HepG2 (cell line): ENCODE measurements around the gene DAD1. TPM values are rescaled to one million over a fixed set of nuclear protein-coding genes. Genes with fewer than 3 reads are reported as not detected.

ENCODE experiments used
- ASH2L ChIP-seq: fragments of 300-600, 200-600 bp; sonication (generic); IDR thresholded peaks from 2 replicates; pipeline ENCODE4 v1.7.0; 2017; ENCODE audit warnings: low read depth, mild to moderate bottlenecking, moderate library complexity, mixed read lengths, low read length; ENCODE audit not compliant: insufficient read length
- ATM ChIP-seq: fragments of 450-650 bp; IDR thresholded peaks from 2 replicates; pipeline ENCODE4 v1.7.1; 2017; ENCODE audit warnings: mild to moderate bottlenecking, borderline replicate concordance
- ELF3 ChIP-seq: IDR thresholded peaks from 2 replicates; pipeline ENCODE4 v1.6.1; 2016; ENCODE audit warnings: missing genetic modification reagents, missing compliant biosample characterization
- ETV6 ChIP-seq: sonication (generic); formaldehyde crosslinking; conservative IDR thresholded peaks from 2 replicates; pipeline ENCODE4 v1.4.0; 2020; ENCODE audit warnings: missing genetic modification reagents
- HNRNPH1 ChIP-seq: fragments of 200-400 bp; formaldehyde crosslinking; optimal IDR thresholded peaks from 2 replicates; pipeline ENCODE3; 2017; ENCODE audit warnings: mild to moderate bottlenecking, low read depth, low read length
- JUND ChIP-seq: sonication (generic); formaldehyde crosslinking; IDR thresholded peaks from 2 replicates; pipeline ENCODE4 v1.8.0; 2022; ENCODE audit warnings: mild to moderate bottlenecking, missing genetic modification reagents
- KAT2B ChIP-seq: fragments of 150-350 bp; IDR thresholded peaks from 2 replicates; pipeline ENCODE4 v1.6.1; 2014; ENCODE audit warnings: low read depth, low read length, borderline replicate concordance
- POLR2G ChIP-seq: fragments of 200-400 bp; formaldehyde crosslinking; IDR thresholded peaks from 2 replicates; pipeline ENCODE4 v1.6.1; 2018; ENCODE audit warnings: mild to moderate bottlenecking, low read depth, low read length, moderate library complexity
- RBM22 ChIP-seq: fragments of 200-400 bp; formaldehyde crosslinking; optimal IDR thresholded peaks from 2 replicates; pipeline ENCODE3; 2017; ENCODE audit warnings: mild to moderate bottlenecking, low read length, moderate library complexity
- RFX3 ChIP-seq: IDR thresholded peaks from 2 replicates; pipeline ENCODE4 v1.6.1; 2016; ENCODE audit warnings: missing biosample characterization, missing genetic modification reagents
- SALL1 ChIP-seq: sonication (generic); formaldehyde crosslinking; IDR thresholded peaks from 2 replicates; pipeline ENCODE4 v1.8.0; 2022; ENCODE audit warnings: mild to moderate bottlenecking, missing genetic modification reagents
- TBL1XR1 ChIP-seq: fragments of 150-350 bp; IDR thresholded peaks from 2 replicates; pipeline ENCODE4 v1.6.1; 2014; ENCODE audit warnings: borderline replicate concordance, low read length; ENCODE audit not compliant: partially characterized antibody
- XBP1 ChIP-seq: sonication (generic); formaldehyde crosslinking; IDR thresholded peaks from 2 replicates; pipeline ENCODE4 v1.5.0; 2020; ENCODE audit warnings: missing genetic modification reagents
- ZNF30 ChIP-seq: sonication (generic); formaldehyde crosslinking; IDR thresholded peaks from 2 replicates; pipeline ENCODE4 v1.5.0; 2020; ENCODE audit warnings: mild to moderate bottlenecking, missing genetic modification reagents
- ZNF7 ChIP-seq: IDR thresholded peaks from 2 replicates; pipeline ENCODE4 v1.6.1; 2016; ENCODE audit warnings: missing biosample characterization, missing genetic modification reagents
- ZNF879 ChIP-seq: sonication (generic); formaldehyde crosslinking; IDR thresholded peaks from 2 replicates; pipeline ENCODE4 v1.8.1; 2023; ENCODE audit warnings: missing genetic modification reagents
- ZSCAN9 ChIP-seq: IDR thresholded peaks from 2 replicates; pipeline ENCODE4 v1.6.1; 2016; ENCODE audit warnings: borderline replicate concordance
- polyA plus RNA-seq, 8 experiments: library from polyadenylated mRNA; depleted of rRNA in 3 of 8; stranded (reverse) in 7 of 8; unstranded in 1 of 8; fragments of >200 nt; fragmentation: Illumina TruSeq in 4 of 8; extraction: Trizol in 4 of 8; gene quantifications; 2 replicates each; pipeline versions ENCODE4 v1.2.1 to v1.2.3, GENCODE V29; 2011 to 2016; ENCODE audit warnings: low read depth in 4 of 8, missing spikeins in 1 of 8, mixed read lengths in 1 of 8; ENCODE audit not compliant: insufficient read depth in 1 of 8
- total RNA-seq, 5 experiments: library from RNA; depleted of rRNA; stranded (reverse); fragments of >200 nt; fragmentation: Illumina TruSeq; extraction: Trizol; gene quantifications; 2 replicates each; pipeline ENCODE4 v1.2.3, GENCODE V29; 2016; ENCODE audit warnings: low read depth in 1 of 5
- TF ChIP-seq, protein P1 (sequence below): sonication (generic); formaldehyde crosslinking; IDR thresholded peaks from 2 replicates; pipeline ENCODE4 v1.4.0; 2020; ENCODE audit warnings: missing genetic modification reagents, borderline replicate concordance
- TF ChIP-seq, protein P2 (sequence below): sonication (generic); formaldehyde crosslinking; IDR thresholded peaks from 2 replicates; pipeline ENCODE4 v1.4.0; 2020; ENCODE audit warnings: missing genetic modification reagents
- TF ChIP-seq, protein P3 (sequence below): sonication (generic); formaldehyde crosslinking; IDR thresholded peaks from 2 replicates; pipeline ENCODE4 v1.9.0; 2021; ENCODE audit warnings: missing genetic modification reagents, borderline replicate concordance
- TF ChIP-seq, protein P4 (sequence below): sonication (generic); formaldehyde crosslinking; IDR thresholded peaks from 2 replicates; pipeline ENCODE4 v1.5.1; 2020; ENCODE audit warnings: missing genetic modification reagents, mild to moderate bottlenecking, borderline replicate concordance
- TF ChIP-seq, protein P5 (sequence below): IDR thresholded peaks from 2 replicates; pipeline ENCODE4 v1.6.1; 2012; ENCODE audit warnings: inconsistent platforms

DAD1 gene
- total and polyA plus RNA-seq, 2 of the 13 experiments (the other 11 are each of a cell fraction or from before 2014, with no cell fraction given), result 558 to 626 TPM

DNA sequence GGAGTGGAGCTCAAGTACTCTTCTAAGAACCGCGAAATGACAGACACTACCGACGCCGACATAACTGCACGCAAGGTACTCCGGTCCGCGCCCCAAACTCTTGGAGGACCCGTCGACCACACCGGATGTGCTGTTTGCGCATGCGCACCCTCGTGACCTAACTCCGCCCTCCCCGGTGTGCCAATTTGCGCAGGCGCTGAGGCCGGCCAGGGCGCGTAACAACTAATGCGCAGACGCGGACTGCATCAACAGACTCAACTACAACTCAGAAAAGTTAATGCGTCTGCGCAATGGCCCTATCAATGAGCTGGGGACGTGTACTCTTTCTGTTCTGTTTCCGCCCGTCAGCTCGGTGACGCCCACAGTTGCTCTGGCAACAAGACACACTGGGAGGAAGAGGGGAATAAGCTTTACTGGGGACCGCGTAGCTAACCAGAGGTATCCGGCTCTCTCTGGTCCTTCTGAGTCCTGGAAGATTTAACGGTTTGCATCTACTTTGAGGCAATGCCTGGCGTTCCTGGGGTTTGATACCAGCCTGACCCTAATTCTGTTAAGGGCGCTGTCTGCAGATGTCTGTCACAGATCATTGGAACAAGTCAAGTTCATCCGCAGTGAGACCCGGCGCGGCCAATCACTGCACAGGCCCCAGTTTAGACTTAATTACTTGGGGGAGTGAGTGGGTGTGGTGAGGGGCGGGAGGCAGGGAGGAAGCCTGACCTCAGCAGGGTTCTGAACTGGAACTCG, at the start of gene DAD1 (continued):
- TF ChIP-seq, protein P1, sequence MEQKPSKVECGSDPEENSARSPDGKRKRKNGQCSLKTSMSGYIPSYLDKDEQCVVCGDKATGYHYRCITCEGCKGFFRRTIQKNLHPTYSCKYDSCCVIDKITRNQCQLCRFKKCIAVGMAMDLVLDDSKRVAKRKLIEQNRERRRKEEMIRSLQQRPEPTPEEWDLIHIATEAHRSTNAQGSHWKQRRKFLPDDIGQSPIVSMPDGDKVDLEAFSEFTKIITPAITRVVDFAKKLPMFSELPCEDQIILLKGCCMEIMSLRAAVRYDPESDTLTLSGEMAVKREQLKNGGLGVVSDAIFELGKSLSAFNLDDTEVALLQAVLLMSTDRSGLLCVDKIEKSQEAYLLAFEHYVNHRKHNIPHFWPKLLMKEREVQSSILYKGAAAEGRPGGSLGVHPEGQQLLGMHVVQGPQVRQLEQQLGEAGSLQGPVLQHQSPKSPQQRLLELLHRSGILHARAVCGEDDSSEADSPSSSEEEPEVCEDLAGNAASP (CRISPR knock-in tag), result peak; percentile 44; the same call in 1 of the 2 replicates
- TF ChIP-seq, protein P2, sequence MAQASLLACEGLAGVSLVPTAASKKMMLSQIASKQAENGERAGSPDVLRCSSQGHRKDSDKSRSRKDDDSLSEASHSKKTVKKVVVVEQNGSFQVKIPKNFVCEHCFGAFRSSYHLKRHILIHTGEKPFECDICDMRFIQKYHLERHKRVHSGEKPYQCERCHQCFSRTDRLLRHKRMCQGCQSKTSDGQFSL (CRISPR knock-in tag), result no peak
- TF ChIP-seq ZNF30 (CRISPR knock-in tag) (no peak), RBM22 (peak; percentile 100), ELF3 (0 out of 2 replicates have a peak, but pooled peaks have one; percentile 31), ZSCAN9 (no peak; the same call in 1 of the 2 replicates), TBL1XR1 (no peak), KAT2B (no peak), RFX3 (CRISPR knock-in tag) (peak; percentile 100), ZNF879 (CRISPR knock-in tag) (no peak), ETV6 (CRISPR knock-in tag) (peak; percentile 30; the same call in 1 of the 2 replicates), ATM (no peak), ZNF7 (CRISPR knock-in tag) (peak; percentile 46), ASH2L (peak; percentile 81), HNRNPH1 (peak; percentile 86), POLR2G (peak; percentile 100), JUND (CRISPR knock-in tag) (no peak), XBP1 (CRISPR knock-in tag) (peak; percentile 18; the same call in 1 of the 2 replicates), SALL1 (peak; percentile 90)
- TF ChIP-seq, protein P3, sequence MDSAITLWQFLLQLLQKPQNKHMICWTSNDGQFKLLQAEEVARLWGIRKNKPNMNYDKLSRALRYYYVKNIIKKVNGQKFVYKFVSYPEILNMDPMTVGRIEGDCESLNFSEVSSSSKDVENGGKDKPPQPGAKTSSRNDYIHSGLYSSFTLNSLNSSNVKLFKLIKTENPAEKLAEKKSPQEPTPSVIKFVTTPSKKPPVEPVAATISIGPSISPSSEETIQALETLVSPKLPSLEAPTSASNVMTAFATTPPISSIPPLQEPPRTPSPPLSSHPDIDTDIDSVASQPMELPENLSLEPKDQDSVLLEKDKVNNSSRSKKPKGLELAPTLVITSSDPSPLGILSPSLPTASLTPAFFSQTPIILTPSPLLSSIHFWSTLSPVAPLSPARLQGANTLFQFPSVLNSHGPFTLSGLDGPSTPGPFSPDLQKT (CRISPR knock-in tag), result no peak; the same call in 1 of the 2 replicates
- TF ChIP-seq, protein P4, sequence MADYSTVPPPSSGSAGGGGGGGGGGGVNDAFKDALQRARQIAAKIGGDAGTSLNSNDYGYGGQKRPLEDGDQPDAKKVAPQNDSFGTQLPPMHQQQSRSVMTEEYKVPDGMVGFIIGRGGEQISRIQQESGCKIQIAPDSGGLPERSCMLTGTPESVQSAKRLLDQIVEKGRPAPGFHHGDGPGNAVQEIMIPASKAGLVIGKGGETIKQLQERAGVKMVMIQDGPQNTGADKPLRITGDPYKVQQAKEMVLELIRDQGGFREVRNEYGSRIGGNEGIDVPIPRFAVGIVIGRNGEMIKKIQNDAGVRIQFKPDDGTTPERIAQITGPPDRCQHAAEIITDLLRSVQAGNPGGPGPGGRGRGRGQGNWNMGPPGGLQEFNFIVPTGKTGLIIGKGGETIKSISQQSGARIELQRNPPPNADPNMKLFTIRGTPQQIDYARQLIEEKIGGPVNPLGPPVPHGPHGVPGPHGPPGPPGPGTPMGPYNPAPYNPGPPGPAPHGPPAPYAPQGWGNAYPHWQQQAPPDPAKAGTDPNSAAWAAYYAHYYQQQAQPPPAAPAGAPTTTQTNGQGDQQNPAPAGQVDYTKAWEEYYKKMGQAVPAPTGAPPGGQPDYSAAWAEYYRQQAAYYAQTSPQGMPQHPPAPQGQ, result peak; percentile 99; the same call in 1 of the 2 replicates
- TF ChIP-seq, protein P5, sequence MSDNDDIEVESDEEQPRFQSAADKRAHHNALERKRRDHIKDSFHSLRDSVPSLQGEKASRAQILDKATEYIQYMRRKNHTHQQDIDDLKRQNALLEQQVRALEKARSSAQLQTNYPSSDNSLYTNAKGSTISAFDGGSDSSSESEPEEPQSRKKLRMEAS, result peak; percentile 83
